ENCODE data around the gene SAMD11.

GRCh38 chr1:947958-948357 lies 24.2 kb downstream of the SAMD11 start:
- TF ChIP-seq CTCF (IDR thresholded peaks at IDR 0.05; ENCODE audit: insufficient read depth, low read length) (no peak), REST (IDR thresholded peaks at IDR 0.05; ENCODE audit: insufficient replicate concordance, low read depth) (no peak), POLR2AphosphoS5 (IDR thresholded peaks at IDR 0.05; ENCODE audit: low read depth) (no peak), GABPA (IDR thresholded peaks at IDR 0.05; ENCODE audit: low read depth) (no peak)
